Measurements from ENCODE around the gene ZNF408.

DNA sequence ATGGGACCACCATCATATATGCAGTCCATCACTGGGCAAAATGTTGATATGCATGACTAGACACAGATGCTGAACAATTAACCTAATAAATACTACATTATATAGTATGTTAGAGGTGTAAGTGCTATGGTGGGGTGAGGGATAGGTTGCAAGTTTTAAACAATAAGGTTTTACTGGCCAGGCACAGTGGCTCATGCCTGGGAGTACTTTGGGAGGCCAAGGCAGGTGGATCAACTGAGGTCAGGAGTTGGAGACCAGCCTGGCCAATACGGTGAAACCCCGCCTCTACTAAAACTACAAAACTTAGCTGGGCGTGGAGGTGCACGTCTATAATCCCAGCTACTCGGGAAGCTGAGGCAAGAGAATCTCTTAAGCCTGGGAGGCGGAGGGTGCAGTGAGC lies 46.3 kb downstream of the ZNF408 start:
- TF ChIP-seq BACH2 (CRISPR knock-in tag; IDR thresholded peaks at IDR 0.05; ENCODE audit: borderline replicate concordance) (no peak), ZNF565 (CRISPR knock-in tag; conservative IDR thresholded peaks at IDR 0.05; ENCODE audit: low read depth) (no peak), ARNTL (CRISPR knock-in tag; IDR thresholded peaks at IDR 0.05; ENCODE audit: borderline replicate concordance, low read depth) (no peak)
- TF ChIP-seq, protein P1, sequence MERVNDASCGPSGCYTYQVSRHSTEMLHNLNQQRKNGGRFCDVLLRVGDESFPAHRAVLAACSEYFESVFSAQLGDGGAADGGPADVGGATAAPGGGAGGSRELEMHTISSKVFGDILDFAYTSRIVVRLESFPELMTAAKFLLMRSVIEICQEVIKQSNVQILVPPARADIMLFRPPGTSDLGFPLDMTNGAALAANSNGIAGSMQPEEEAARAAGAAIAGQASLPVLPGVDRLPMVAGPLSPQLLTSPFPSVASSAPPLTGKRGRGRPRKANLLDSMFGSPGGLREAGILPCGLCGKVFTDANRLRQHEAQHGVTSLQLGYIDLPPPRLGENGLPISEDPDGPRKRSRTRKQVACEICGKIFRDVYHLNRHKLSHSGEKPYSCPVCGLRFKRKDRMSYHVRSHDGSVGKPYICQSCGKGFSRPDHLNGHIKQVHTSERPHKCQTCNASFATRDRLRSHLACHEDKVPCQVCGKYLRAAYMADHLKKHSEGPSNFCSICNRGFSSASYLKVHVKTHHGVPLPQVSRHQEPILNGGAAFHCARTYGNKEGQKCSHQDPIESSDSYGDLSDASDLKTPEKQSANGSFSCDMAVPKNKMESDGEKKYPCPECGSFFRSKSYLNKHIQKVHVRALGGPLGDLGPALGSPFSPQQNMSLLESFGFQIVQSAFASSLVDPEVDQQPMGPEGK (CRISPR knock-in tag; IDR thresholded peaks at IDR 0.05; ENCODE audit: borderline replicate concordance) = no peak
- TF ChIP-seq, protein P2, sequence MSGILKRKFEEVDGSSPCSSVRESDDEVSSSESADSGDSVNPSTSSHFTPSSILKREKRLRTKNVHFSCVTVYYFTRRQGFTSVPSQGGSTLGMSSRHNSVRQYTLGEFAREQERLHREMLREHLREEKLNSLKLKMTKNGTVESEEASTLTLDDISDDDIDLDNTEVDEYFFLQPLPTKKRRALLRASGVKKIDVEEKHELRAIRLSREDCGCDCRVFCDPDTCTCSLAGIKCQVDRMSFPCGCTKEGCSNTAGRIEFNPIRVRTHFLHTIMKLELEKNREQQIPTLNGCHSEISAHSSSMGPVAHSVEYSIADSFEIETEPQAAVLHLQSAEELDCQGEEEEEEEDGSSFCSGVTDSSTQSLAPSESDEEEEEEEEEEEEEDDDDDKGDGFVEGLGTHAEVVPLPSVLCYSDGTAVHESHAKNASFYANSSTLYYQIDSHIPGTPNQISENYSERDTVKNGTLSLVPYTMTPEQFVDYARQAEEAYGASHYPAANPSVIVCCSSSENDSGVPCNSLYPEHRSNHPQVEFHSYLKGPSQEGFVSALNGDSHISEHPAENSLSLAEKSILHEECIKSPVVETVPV (CRISPR knock-in tag; IDR thresholded peaks at IDR 0.05) = no peak

Data from SK-N-SH treated with all-trans-retinoic acid at 6 μM for 48 hours (cell line).